Nephron (organoid): ENCODE results near the gene TMEM26.

ENCODE experiments used
- H3K27ac Mint-ChIP-seq, 3 experiments: 2 replicates each; pipeline ENCODE4 v1.8.0; 2020; ENCODE audit warnings: mixed read lengths in 3 of 3, mild to moderate bottlenecking in 2 of 3, moderate library complexity in 1 of 3
- H3K27me3 Mint-ChIP-seq: 2 replicates; pipeline ENCODE4 v1.8.0; 2021; ENCODE audit warnings: low read depth, mild to moderate bottlenecking, moderate library complexity, mixed read lengths
- H3K36me3 Mint-ChIP-seq: 2 replicates; pipeline ENCODE4 v1.8.0; 2020; ENCODE audit warnings: low read depth, mixed read lengths
- H3K4me1 Mint-ChIP-seq: 2 replicates; pipeline ENCODE4 v1.8.0; 2020; ENCODE audit warnings: mixed read lengths
- H3K4me3 Mint-ChIP-seq, 3 experiments: 2 replicates each; pipeline ENCODE4 v1.8.0; 2020; ENCODE audit warnings: mild to moderate bottlenecking in 3 of 3, mixed read lengths in 3 of 3, moderate library complexity in 2 of 3
- H3K9me3 Mint-ChIP-seq: 2 replicates; pipeline ENCODE4 v1.8.0; 2020; ENCODE audit warnings: mixed read lengths
- CTCF ChIP-seq, 3 experiments: fragments of 200-600 bp; sonication (generic); IDR thresholded peaks; one replicate each; pipeline ENCODE4 v1.5.0; 2021; ENCODE audit warnings: antibody characterized with exemption in 3 of 3; ENCODE audit not compliant: unreplicated experiment in 3 of 3

TMEM26 gene

GRCh38 chr10:61415824-61416223 is 37.4 kb downstream of the TMEM26 start:
- no peaks in the 10 kb centered on the region for H3K27me3 Mint-ChIP-seq
- no peak overlapping the region for H3K27ac Mint-ChIP-seq
- H3K9me3 Mint-ChIP-seq: peaks cover 16% of the 10 kb centered on the region
- no peak for TF ChIP-seq CTCF (IDR thresholded peaks at IDR 0.05; ENCODE audit: unreplicated experiment in 3 of 3)
- H3K4me3 Mint-ChIP-seq: no peak overlapping the region
- H3K4me1 Mint-ChIP-seq: peaks cover 11% of the 10 kb centered on the region
- peaks cover 72% of the 10 kb centered on the region for H3K36me3 Mint-ChIP-seq

- H3K4me3 Mint-ChIP-seq: no peak overlapping the region
- peaks cover 30% of the 10 kb centered on the region for H3K4me1 Mint-ChIP-seq
- H3K27ac Mint-ChIP-seq: no peak overlapping the region
- no peak for TF ChIP-seq CTCF (IDR thresholded peaks at IDR 0.05; ENCODE audit: unreplicated experiment in 3 of 3)
- H3K27me3 Mint-ChIP-seq: no peaks in the 10 kb centered on the region
- peaks cover 51% of the 10 kb centered on the region for H3K36me3 Mint-ChIP-seq
- H3K9me3 Mint-ChIP-seq: no peaks in the 10 kb centered on the region
Measured at GRCh38 chr10:61411706-61412105, 41.5 kb downstream of the TMEM26 start.

- H3K27me3 Mint-ChIP-seq: no peaks in the 10 kb centered on the region
- no peaks in the 10 kb centered on the region for H3K9me3 Mint-ChIP-seq
- H3K36me3 Mint-ChIP-seq: peaks cover 50% of the 10 kb centered on the region
- peaks cover 33% of the 10 kb centered on the region for H3K4me1 Mint-ChIP-seq
- H3K4me3 Mint-ChIP-seq: no peak overlapping the region
- peak overlapping the region in 1 of 3 experiments; percentile 18 for H3K27ac Mint-ChIP-seq
- TF ChIP-seq CTCF (IDR thresholded peaks at IDR 0.05; ENCODE audit: unreplicated experiment in 3 of 3): no peak
Measured at GRCh38 chr10:61410353-61411070, 42.7 kb downstream of the TMEM26 start.

GRCh38 chr10:61409157-61409556 is 44.0 kb downstream of the TMEM26 start:
- no peak overlapping the region for H3K4me3 Mint-ChIP-seq
- no peaks in the 10 kb centered on the region for H3K9me3 Mint-ChIP-seq
- H3K27me3 Mint-ChIP-seq: no peaks in the 10 kb centered on the region
- TF ChIP-seq CTCF (IDR thresholded peaks at IDR 0.05; ENCODE audit: unreplicated experiment in 3 of 3): no peak
- H3K36me3 Mint-ChIP-seq: peaks cover 41% of the 10 kb centered on the region
- H3K4me1 Mint-ChIP-seq: peaks cover 31% of the 10 kb centered on the region
- H3K27ac Mint-ChIP-seq: peak overlapping the region; percentile 17 to 73 (median 29)

GRCh38 chr10:61408105-61408504 is 45.1 kb downstream of the TMEM26 start:
- TF ChIP-seq CTCF (IDR thresholded peaks at IDR 0.05; ENCODE audit: unreplicated experiment in 3 of 3): no peak
- no peaks in the 10 kb centered on the region for H3K9me3 Mint-ChIP-seq
- no peaks in the 10 kb centered on the region for H3K27me3 Mint-ChIP-seq
- H3K36me3 Mint-ChIP-seq: peaks cover 32% of the 10 kb centered on the region
- peaks cover 31% of the 10 kb centered on the region for H3K4me1 Mint-ChIP-seq
- H3K27ac Mint-ChIP-seq: peak overlapping the region; percentile 78 to 94 (median 90)
- peak overlapping the region in 1 of 3 experiments; percentile 48 for H3K4me3 Mint-ChIP-seq

- Mint-ChIP-seq H3K27me3 (no peaks in the 10 kb centered on the region), H3K4me3 (no peak overlapping the region), H3K4me1 (peaks cover 31% of the 10 kb centered on the region), H3K36me3 (peaks cover 21% of the 10 kb centered on the region), H3K27ac (peak overlapping the region; percentile 64 to 87 (median 78)), H3K9me3 (no peaks in the 10 kb centered on the region)
- TF ChIP-seq CTCF (IDR thresholded peaks at IDR 0.05; ENCODE audit: unreplicated experiment in 3 of 3): no peak
Measured at GRCh38 chr10:61406736-61407135, 46.4 kb downstream of the TMEM26 start.
